DND-41 (cell line): ENCODE measurements around the gene TRMT61A.
A peak's percentile ranks its signal among the peaks of the same experiment; 100 is the strongest.

ENCODE experiments used
- ATAC-seq: fragments of 200-7000 bp; cut with Tn5 transposase; 3 replicates; pipeline ENCODE4 v1.9.1; 2021; ENCODE audit warnings: low read depth; ENCODE audit not compliant: insufficient read depth
- DNase-seq: peaks from one replicate; pipeline ENCODE4 v3.0.0-alpha.2; 2020
- H2AFZ ChIP-seq: 2 replicates; pipeline ENCODE4 v1.6.0; 2012; ENCODE audit warnings: low read depth, low read length
- H3K27ac ChIP-seq: 2 replicates; pipeline ENCODE4 v1.5.1; 2012; ENCODE audit warnings: low read length, inconsistent platforms
- H3K27me3 ChIP-seq: fragments of 200-600 bp; sonication (generic); 2 replicates; pipeline ENCODE4 v1.6.0; 2012; ENCODE audit warnings: low read length, mild to moderate bottlenecking, inconsistent platforms; ENCODE audit not compliant: insufficient read depth, poor library complexity
- H3K36me3 ChIP-seq: 2 replicates; pipeline ENCODE4 v1.5.1; 2012; ENCODE audit warnings: low read length, inconsistent platforms; ENCODE audit not compliant: insufficient read depth
- H3K4me1 ChIP-seq: 2 replicates; pipeline ENCODE4 v1.5.1; 2012; ENCODE audit warnings: mild to moderate bottlenecking, low read length; ENCODE audit not compliant: insufficient read depth
- H3K4me2 ChIP-seq: 2 replicates; pipeline ENCODE4 v1.6.0; 2012; ENCODE audit warnings: mild to moderate bottlenecking, moderate library complexity, low read length, inconsistent platforms; ENCODE audit not compliant: insufficient read depth
- H3K4me3 ChIP-seq, 2 experiments: fragments of 200-600 bp in 1 of 2; shearing (Covaris generic) in 1 of 2; 2 replicates each; pipeline ENCODE4 v1.5.1; 2012 to 2016; ENCODE audit warnings: inconsistent platforms in 2 of 2, low read length in 2 of 2, mild to moderate bottlenecking in 2 of 2, low read depth in 1 of 2, moderate library complexity in 1 of 2
- H3K79me2 ChIP-seq: 2 replicates; pipeline ENCODE4 v1.6.0; 2012; ENCODE audit warnings: low read length, inconsistent platforms; ENCODE audit not compliant: insufficient read depth
- H3K9ac ChIP-seq: 2 replicates; pipeline ENCODE4 v1.6.0; 2012; ENCODE audit warnings: low read depth, mild to moderate bottlenecking, inconsistent platforms, low read length, moderate library complexity
- H3K9me3 ChIP-seq: 2 replicates; pipeline ENCODE4 v1.5.1; 2012; ENCODE audit warnings: low read length, moderate library complexity, mild to moderate bottlenecking, inconsistent platforms; ENCODE audit not compliant: insufficient read depth, severe bottlenecking
- H4K20me1 ChIP-seq: 2 replicates; pipeline ENCODE4 v1.6.0; 2012; ENCODE audit warnings: low read length; ENCODE audit not compliant: insufficient read depth
- EZH2 ChIP-seq: IDR thresholded peaks from 3 replicates; pipeline ENCODE4 v1.6.1; 2012; ENCODE audit warnings: borderline replicate concordance, low read depth, mild to moderate bottlenecking, moderate library complexity, low read length, inconsistent platforms; ENCODE audit not compliant: severe bottlenecking
- TF ChIP-seq, protein P1 (sequence below): IDR thresholded peaks from 2 replicates; pipeline ENCODE4 v1.5.1; 2012; ENCODE audit warnings: borderline replicate concordance, low read length, moderate library complexity, mild to moderate bottlenecking; ENCODE audit not compliant: poor library complexity, severe bottlenecking; ENCODE audit errors: extremely low read depth

TRMT61A gene

DNA sequence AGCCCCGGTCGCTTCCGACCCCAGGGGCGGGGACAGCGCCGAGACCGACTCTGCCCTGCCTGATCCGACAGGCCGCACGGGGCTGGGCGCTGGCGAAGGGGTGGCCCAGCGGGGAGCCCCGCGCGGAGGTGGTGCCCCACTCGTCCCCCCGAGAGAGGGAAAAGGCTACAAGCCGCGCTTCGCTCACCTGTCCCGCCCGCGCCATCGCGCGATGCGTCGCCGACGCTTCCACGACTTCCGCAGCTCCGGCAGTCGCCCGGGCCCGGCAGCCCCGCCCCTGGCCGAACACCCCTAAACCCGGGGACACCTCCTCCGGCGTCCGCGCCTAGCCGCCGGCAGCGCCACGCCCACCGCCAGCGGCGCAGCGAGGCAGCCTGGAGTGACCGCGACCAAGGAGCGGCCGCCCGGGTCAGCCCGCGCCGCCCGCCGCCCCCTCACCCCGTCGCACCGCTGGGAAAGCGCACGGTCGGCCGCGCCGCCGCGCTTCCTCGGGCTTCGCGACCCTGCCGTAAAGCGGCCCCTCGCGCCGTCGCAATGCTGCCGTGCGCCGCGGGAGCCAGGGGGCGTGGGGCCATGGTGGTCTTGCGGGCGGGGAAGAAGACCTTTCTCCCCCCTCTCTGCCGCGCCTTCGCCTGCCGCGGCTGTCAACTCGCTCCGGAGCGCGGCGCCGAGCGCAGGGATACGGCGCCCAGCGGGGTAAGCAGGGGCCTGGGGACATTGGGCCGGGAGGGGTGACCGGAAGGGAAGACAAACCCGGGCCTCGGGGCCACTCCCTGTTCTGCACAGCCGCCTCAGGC is 33.6 kb downstream of the TRMT61A start, which contains the start of the genes BAG5 and COA8:
Gene BAG5 (minus strand): TSS at position 229 of the 797 bp plus-strand sequence. CDS start 1,493 bp downstream, outside the sequence.
Gene COA8 (plus strand): TSS at position 532 of the 797 bp plus-strand sequence. CDS start 42 bp downstream, at position 574.
- Histone ChIP-seq H3K27me3 (no peaks in the 10 kb centered on the region), H3K4me1 (peaks cover 44% of the 10 kb centered on the region)
- ATAC-seq, result peak; percentile 84

DNA sequence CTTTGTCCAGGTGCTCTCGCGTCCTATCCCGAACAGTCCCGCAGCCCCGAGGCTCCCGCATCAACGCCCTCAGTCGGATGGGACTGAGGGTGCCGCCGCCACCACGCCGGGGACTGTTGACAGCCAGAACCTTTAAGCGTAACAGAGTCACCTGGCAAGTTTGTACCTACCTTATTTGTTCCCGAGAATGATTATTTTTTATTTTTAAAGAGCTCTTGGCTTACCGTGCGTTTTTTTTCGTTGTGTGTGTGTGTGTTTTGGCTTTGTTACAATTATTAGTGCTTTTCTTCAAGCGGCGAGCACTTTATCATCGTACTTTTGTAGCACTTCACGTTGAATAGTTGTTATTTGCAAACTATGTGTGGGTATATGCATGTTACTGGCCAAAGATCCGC is 34.2 kb downstream of the TRMT61A start:
- Histone ChIP-seq H3K27me3 (no peaks in the 10 kb centered on the region), H3K9ac (peak overlapping the region; percentile 89), H3K27ac (peak overlapping the region; percentile 88), H3K4me1 (peaks cover 44% of the 10 kb centered on the region), H3K4me3 (peak overlapping the region; percentile 92 to 98), H3K79me2 (peaks cover 95% of the 10 kb centered on the region), H2AFZ (peak overlapping the region; percentile 93), H3K4me2 (peak overlapping the region; percentile 93), H4K20me1 (peaks cover 48% of the 10 kb centered on the region), H3K9me3 (no peaks in the 10 kb centered on the region), H3K36me3 (peaks cover 31% of the 10 kb centered on the region)
- peak; percentile 20; the same call in 2 of the 3 replicates for ATAC-seq
- TF ChIP-seq, protein P1, sequence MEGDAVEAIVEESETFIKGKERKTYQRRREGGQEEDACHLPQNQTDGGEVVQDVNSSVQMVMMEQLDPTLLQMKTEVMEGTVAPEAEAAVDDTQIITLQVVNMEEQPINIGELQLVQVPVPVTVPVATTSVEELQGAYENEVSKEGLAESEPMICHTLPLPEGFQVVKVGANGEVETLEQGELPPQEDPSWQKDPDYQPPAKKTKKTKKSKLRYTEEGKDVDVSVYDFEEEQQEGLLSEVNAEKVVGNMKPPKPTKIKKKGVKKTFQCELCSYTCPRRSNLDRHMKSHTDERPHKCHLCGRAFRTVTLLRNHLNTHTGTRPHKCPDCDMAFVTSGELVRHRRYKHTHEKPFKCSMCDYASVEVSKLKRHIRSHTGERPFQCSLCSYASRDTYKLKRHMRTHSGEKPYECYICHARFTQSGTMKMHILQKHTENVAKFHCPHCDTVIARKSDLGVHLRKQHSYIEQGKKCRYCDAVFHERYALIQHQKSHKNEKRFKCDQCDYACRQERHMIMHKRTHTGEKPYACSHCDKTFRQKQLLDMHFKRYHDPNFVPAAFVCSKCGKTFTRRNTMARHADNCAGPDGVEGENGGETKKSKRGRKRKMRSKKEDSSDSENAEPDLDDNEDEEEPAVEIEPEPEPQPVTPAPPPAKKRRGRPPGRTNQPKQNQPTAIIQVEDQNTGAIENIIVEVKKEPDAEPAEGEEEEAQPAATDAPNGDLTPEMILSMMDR, result no peak
- TF ChIP-seq EZH2, result no peak
- DNase-seq, result no peak

More for the DNA sequence above, 33.6 kb downstream of the TRMT61A start, which contains the start of the genes BAG5 and COA8:
- DNase-seq, result peak; percentile 87
- Histone ChIP-seq H3K79me2 (peaks cover 95% of the 10 kb centered on the region), H2AFZ (peak within 1 kb of the TSS; percentile 93), H3K4me2 (peak within 1 kb of the TSS; percentile 93), H3K27ac (peak within 1 kb of the TSS; percentile 88), H3K4me3 (peak within 1 kb of the TSS; percentile 92 to 98), H3K36me3 (peaks cover 36% of the 10 kb centered on the region), H4K20me1 (peaks cover 50% of the 10 kb centered on the region), H3K9ac (peak within 1 kb of the TSS; percentile 89), H3K9me3 (no peaks in the 10 kb centered on the region)
- no peak for TF ChIP-seq EZH2
- TF ChIP-seq, protein P1, result no peak

DNA sequence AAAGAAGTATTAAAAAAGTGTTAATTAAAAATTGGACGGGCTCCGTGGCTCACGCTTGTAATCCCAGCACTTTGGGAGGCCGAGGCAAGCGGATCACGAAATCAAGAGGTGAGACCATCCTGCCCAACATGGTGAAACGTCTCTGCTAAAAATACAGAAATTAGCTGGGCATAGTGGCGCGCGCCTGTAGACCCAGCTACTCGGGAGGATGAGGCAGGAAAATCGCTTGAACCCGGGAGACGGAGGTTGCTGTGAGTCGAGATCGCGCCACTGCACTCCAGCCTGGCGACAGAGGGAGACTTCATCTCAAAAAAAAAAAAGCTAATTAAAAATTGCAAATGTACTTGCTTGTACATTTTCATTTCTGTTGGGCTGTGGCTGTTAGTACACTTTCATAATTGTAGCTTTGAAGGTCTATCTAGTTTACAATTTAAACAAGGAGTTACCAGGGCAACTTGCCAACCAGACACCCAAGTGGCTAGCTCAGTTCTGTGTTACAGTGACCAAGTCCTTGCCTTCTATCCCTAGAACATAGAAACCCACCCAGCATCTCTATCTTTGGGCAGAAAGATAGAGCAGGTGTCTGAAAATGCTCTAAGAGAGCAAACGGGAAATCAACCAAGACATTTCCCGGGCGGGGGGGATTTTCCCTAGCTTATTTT is 35.0 kb downstream of the TRMT61A start:
- DNase-seq, result no peak
- peaks cover 44% of the 10 kb centered on the region for H3K4me1 ChIP-seq

More for the DNA sequence above, 35.0 kb downstream of the TRMT61A start:
- H4K20me1 ChIP-seq, result peaks cover 43% of the 10 kb centered on the region
- no peak for ATAC-seq
- no peaks in the 10 kb centered on the region for H3K9me3 ChIP-seq
- H3K27me3 ChIP-seq, result no peaks in the 10 kb centered on the region
- peak overlapping the region; percentile 93 for H3K4me2 ChIP-seq
- TF ChIP-seq EZH2, result no peak
- TF ChIP-seq, protein P1, result no peak
- no peak overlapping the region; the same call in 1 of the 2 replicates for H3K27ac ChIP-seq
- peak overlapping the region; percentile 92 to 98; a peak in 3 of 4 replicates for H3K4me3 ChIP-seq
- H2AFZ ChIP-seq, result no peak overlapping the region
- peaks cover 90% of the 10 kb centered on the region for H3K79me2 ChIP-seq
- H3K36me3 ChIP-seq, result peaks cover 23% of the 10 kb centered on the region
- H3K9ac ChIP-seq, result peak overlapping the region; percentile 89
